GM10266 (cell line): ENCODE results near the gene OR1M1.
"Not testable (repeated sequence)": the region's sequence is repeated elsewhere in the genome, so short reads cannot be mapped to it uniquely, and the experiment has no call there.

Experiments used
- DNase-seq: peaks from one replicate; pipeline ENCODE4 v3.0.0; 2012; ENCODE audit errors: extremely low spot score
- CTCF ChIP-seq: IDR thresholded peaks from 2 replicates; pipeline ENCODE4 v1.5.1; 2012; ENCODE audit warnings: mild to moderate bottlenecking, low read depth; ENCODE audit not compliant: control insufficient read depth, insufficient read depth; ENCODE audit errors: missing control alignments

The OR1M1 gene

GRCh38 chr19:9046694-9047093 lies 40.2 kb upstream of the OR1M1 start:
- no peak for TF ChIP-seq CTCF

GRCh38 chr19:9052894-9053293 lies 34.0 kb upstream of the OR1M1 start:
- no peak for TF ChIP-seq CTCF
- DNase-seq, result no peak

More at GRCh38 chr19:9046694-9047093, 40.2 kb upstream of the OR1M1 start:
- no peak for DNase-seq

- not testable (repeated sequence) for DNase-seq
Measured at GRCh38 chr19:9053674-9054073, 33.2 kb upstream of the OR1M1 start.

- no peak for TF ChIP-seq CTCF
- DNase-seq, result no peak
Measured at GRCh38 chr19:9054207-9054606, 32.7 kb upstream of the OR1M1 start.

- no peak for DNase-seq
- TF ChIP-seq CTCF, result no peak
Measured at GRCh38 chr19:9054765-9055164, 32.1 kb upstream of the OR1M1 start.

- not testable (repeated sequence) for DNase-seq
Measured at GRCh38 chr19:9056131-9056530, 30.7 kb upstream of the OR1M1 start.

- no peak for TF ChIP-seq CTCF
- no peak for DNase-seq
Measured at GRCh38 chr19:9057505-9058258, 29.2 kb upstream of the OR1M1 start.

GRCh38 chr19:9058905-9059667 lies 27.8 kb upstream of the OR1M1 start:
- no peak for TF ChIP-seq CTCF
- DNase-seq, result no peak
